ENCODE results near the gene KDM4C. TPM values are rescaled to one million over a fixed set of nuclear protein-coding genes. Genes with fewer than 3 reads are reported as not detected.

The KDM4C gene
- total and polyA plus RNA-seq, 2 donors (not counting 1 experiment from before 2014, with no cell fraction given) = 49.7 to 141 TPM

- Histone ChIP-seq H2AFZ (ENCODE audit: insufficient read depth, low read depth, low read length, poor library complexity, severe bottlenecking) (no peak overlapping the region), H3K36me3 (replicated peaks in 1 of 2; ENCODE audit: control extremely low read depth in 1 of 2, control insufficient read depth in 1 of 2, extremely low read depth in 1 of 2, insufficient read depth in 2 of 2, low read length in 1 of 2) (peaks cover 0 to 33% of the 10 kb centered on the region in 2 experiments), H4K20me1 (ENCODE audit: control insufficient read depth, insufficient read depth, low read length, poor library complexity, severe bottlenecking) (peaks cover 83% of the 10 kb centered on the region), H3K4me3 (ENCODE audit: control extremely low read depth in 1 of 5, extremely low read depth in 1 of 5, insufficient read depth in 1 of 5, low read depth in 2 of 5, low read length in 4 of 5) (no peak overlapping the region), H3K79me2 (ENCODE audit: control insufficient read depth, insufficient read depth, low read length) (peaks cover 91% of the 10 kb centered on the region), H3K27ac (ENCODE audit: low read length in 2 of 2) (no peak overlapping the region), H3K27me3 (replicated peaks in 1 of 4; ENCODE audit: control extremely low read depth in 1 of 4, control insufficient read depth in 3 of 4, insufficient read depth in 4 of 4, low read length in 3 of 4) (no peaks in the 10 kb centered on the region), H3K9me3 (ENCODE audit: control extremely low read depth in 1 of 3, control insufficient read depth in 2 of 3, insufficient read depth in 1 of 3, low read length in 2 of 3) (no peaks in the 10 kb centered on the region), H3K9ac (ENCODE audit: low read length) (no peak overlapping the region), H3K4me2 (replicated peaks; ENCODE audit: low read depth, low read length, poor library complexity, severe bottlenecking) (no peak overlapping the region), H3K4me1 (ENCODE audit: control insufficient read depth in 2 of 2, insufficient read depth in 2 of 2, low read length in 2 of 2) (peaks cover 11 to 14% of the 10 kb centered on the region in 2 donors)
- CTCF ChIA-PET = no interaction called here
- ATAC-seq (ENCODE audit: low read depth) = no peak
- POLR2A ChIA-PET = no interaction called here
- Mint-ChIP-seq H3K27ac (no peak overlapping the region), H3K4me3 (no peak overlapping the region), H3K4me1 (peaks cover 42% of the 10 kb centered on the region), H3K9me3 (ENCODE audit: insufficient read depth) (no peaks in the 10 kb centered on the region), H3K27me3 (no peaks in the 10 kb centered on the region)
- WGBS (ENCODE audit: insufficient coverage) = 92% methylated on average over 1 of the region's 1 CpG
- DNase-seq = no peak
- TF ChIP-seq EZH2 (IDR thresholded peaks at IDR 0.05; ENCODE audit: borderline replicate concordance, insufficient read depth, low read depth, low read length, poor library complexity, severe bottlenecking) = no peak
- TF ChIP-seq CTCF (IDR thresholded peaks at IDR 0.05) = no peak
- intact Hi-C loops (cut with micrococcal nuclease) = no loop called here
Measured at GRCh38 chr9:6927838-6928237, 170.1 kb downstream of the KDM4C start.

GRCh38 chr9:6928863-6929262 lies 171.1 kb downstream of the KDM4C start:
- Histone ChIP-seq H3K4me2 (replicated peaks; ENCODE audit: low read depth, low read length, poor library complexity, severe bottlenecking) (no peak overlapping the region), H3K4me1 (ENCODE audit: control insufficient read depth in 2 of 2, insufficient read depth in 2 of 2, low read length in 2 of 2) (peaks cover 14 to 20% of the 10 kb centered on the region in 2 donors), H3K9me3 (ENCODE audit: control extremely low read depth in 1 of 3, control insufficient read depth in 2 of 3, insufficient read depth in 1 of 3, low read length in 2 of 3) (peaks cover 0 to 1% (median 0%) of the 10 kb centered on the region in 3 donors), H3K9ac (ENCODE audit: low read length) (no peak overlapping the region), H3K79me2 (ENCODE audit: control insufficient read depth, insufficient read depth, low read length) (peaks cover 87% of the 10 kb centered on the region), H3K27ac (ENCODE audit: low read length in 2 of 2) (no peak overlapping the region), H3K36me3 (replicated peaks in 1 of 2; ENCODE audit: control extremely low read depth in 1 of 2, control insufficient read depth in 1 of 2, extremely low read depth in 1 of 2, insufficient read depth in 2 of 2, low read length in 1 of 2) (peaks cover 0 to 26% of the 10 kb centered on the region in 2 experiments), H3K4me3 (ENCODE audit: control extremely low read depth in 1 of 5, extremely low read depth in 1 of 5, insufficient read depth in 1 of 5, low read depth in 2 of 5, low read length in 4 of 5) (no peak overlapping the region), H3K27me3 (replicated peaks in 1 of 4; ENCODE audit: control extremely low read depth in 1 of 4, control insufficient read depth in 3 of 4, insufficient read depth in 4 of 4, low read length in 3 of 4) (no peaks in the 10 kb centered on the region), H2AFZ (ENCODE audit: insufficient read depth, low read depth, low read length, poor library complexity, severe bottlenecking) (no peak overlapping the region), H4K20me1 (ENCODE audit: control insufficient read depth, insufficient read depth, low read length, poor library complexity, severe bottlenecking) (peaks cover 76% of the 10 kb centered on the region)
- Mint-ChIP-seq H3K27me3 (no peaks in the 10 kb centered on the region), H3K4me3 (no peak overlapping the region), H3K9me3 (ENCODE audit: insufficient read depth) (no peaks in the 10 kb centered on the region), H3K4me1 (peaks cover 43% of the 10 kb centered on the region), H3K27ac (no peak overlapping the region)
- ChIA-PET POLR2A (no interaction called here), CTCF (no interaction called here)
- intact Hi-C loops (cut with micrococcal nuclease) = no loop called here
- DNase-seq = no peak
- ATAC-seq (ENCODE audit: low read depth) = no peak
- 93% methylated on average over 2 of the region's 2 CpGs for WGBS (ENCODE audit: insufficient coverage)
- TF ChIP-seq EZH2 (IDR thresholded peaks at IDR 0.05; ENCODE audit: borderline replicate concordance, insufficient read depth, low read depth, low read length, poor library complexity, severe bottlenecking) = no peak
